Natural killer cell (primary cell): ENCODE results near the gene APOBEC2. TPM values are rescaled to one million over a fixed set of nuclear protein-coding genes. Genes with fewer than 3 reads are reported as not detected.

Experiments used
- ATAC-seq, 3 donors: fragments of 150-1000 bp in 2 of 3; fragments of 200-7000 bp in 1 of 3; cut with Tn5 transposase; 1 replicate in 1 of 3; 2 replicates in 2 of 3; pipeline ENCODE4 v1.10.0; 2021; ENCODE audit warnings: mild to moderate bottlenecking in 2 of 3, moderate library complexity in 2 of 3
- DNase-seq, 2 donors: peaks; one replicate each; pipeline versions ENCODE4 v3.0.0 to v3.0.0-alpha.2; 2013 to 2021; ENCODE audit warnings: mixed read lengths in 1 of 2
- H3K27ac ChIP-seq: one replicate; pipeline ENCODE4 v1.5.1; 2013; ENCODE audit warnings: mild to moderate bottlenecking, low read length
- H3K27me3 ChIP-seq: one replicate; pipeline ENCODE4 v1.6.1; 2013; ENCODE audit warnings: low read length; ENCODE audit not compliant: control insufficient read depth, insufficient read depth
- H3K36me3 ChIP-seq: one replicate; pipeline ENCODE4 v1.6.1; 2013; ENCODE audit warnings: low read length; ENCODE audit not compliant: control insufficient read depth, insufficient read depth
- H3K4me1 ChIP-seq: one replicate; pipeline ENCODE4 v1.6.1; 2013; ENCODE audit warnings: low read length; ENCODE audit not compliant: control insufficient read depth, insufficient read depth
- H3K4me3 ChIP-seq: one replicate; pipeline ENCODE4 v1.5.1; 2013; ENCODE audit warnings: low read length
- H3K9me3 ChIP-seq: one replicate; pipeline ENCODE4 v1.6.1; 2013; ENCODE audit warnings: low read length; ENCODE audit not compliant: control insufficient read depth, insufficient read depth
- H3K27ac Mint-ChIP-seq, 2 donors: one replicate each; pipeline ENCODE4 v1.8.0; 2022; ENCODE audit warnings: mild to moderate bottlenecking in 2 of 2, mixed read lengths in 2 of 2, moderate library complexity in 1 of 2
- H3K27me3 Mint-ChIP-seq, 2 donors: one replicate each; pipeline ENCODE4 v1.8.0; 2022; ENCODE audit warnings: low read depth in 2 of 2, mixed read lengths in 2 of 2
- H3K36me3 Mint-ChIP-seq: one replicate; pipeline ENCODE4 v1.8.0; 2022; ENCODE audit warnings: mixed read lengths
- H3K4me1 Mint-ChIP-seq, 2 donors: one replicate each; pipeline ENCODE4 v1.8.0; 2022; ENCODE audit warnings: mixed read lengths in 2 of 2
- H3K4me3 Mint-ChIP-seq: one replicate; pipeline ENCODE4 v1.8.0; 2022; ENCODE audit warnings: mild to moderate bottlenecking, moderate library complexity, mixed read lengths
- H3K9me3 Mint-ChIP-seq, 2 donors: one replicate each; pipeline ENCODE4 v1.8.0; 2022; ENCODE audit warnings: mixed read lengths in 2 of 2
- CTCF ChIP-seq: fragments of 200-600 bp; IDR thresholded peaks from one replicate; pipeline ENCODE4 v1.8.0; 2022; ENCODE audit warnings: antibody characterized with exemption
- WGBS: methylation state at CpG from one replicate; pipeline ENCODE4 v1.1.7; 2013; ENCODE audit warnings: missing lambda C conversion rate; ENCODE audit not compliant: insufficient coverage; 5-methylcytosine and 5-hydroxymethylcytosine counted together
- intact Hi-C: fragments of 100-400 bp; cut with micrococcal nuclease; formaldehyde crosslinking; loops from one replicate; pipeline ENCODE4 v1.14.2; 2022
- total RNA-seq, 4 donors: library from RNA; stranded (reverse); fragments of 120-200 nt in 1 of 4; gene quantifications; one replicate each; pipeline versions ENCODE4 v1.2.3 to v1.2.4, GENCODE V29; 2013 to 2022

The APOBEC2 gene
- total RNA-seq, 3 donors from 2014 or later (not counting 1 experiment from before 2014, with no cell fraction given) = not detected

DNA sequence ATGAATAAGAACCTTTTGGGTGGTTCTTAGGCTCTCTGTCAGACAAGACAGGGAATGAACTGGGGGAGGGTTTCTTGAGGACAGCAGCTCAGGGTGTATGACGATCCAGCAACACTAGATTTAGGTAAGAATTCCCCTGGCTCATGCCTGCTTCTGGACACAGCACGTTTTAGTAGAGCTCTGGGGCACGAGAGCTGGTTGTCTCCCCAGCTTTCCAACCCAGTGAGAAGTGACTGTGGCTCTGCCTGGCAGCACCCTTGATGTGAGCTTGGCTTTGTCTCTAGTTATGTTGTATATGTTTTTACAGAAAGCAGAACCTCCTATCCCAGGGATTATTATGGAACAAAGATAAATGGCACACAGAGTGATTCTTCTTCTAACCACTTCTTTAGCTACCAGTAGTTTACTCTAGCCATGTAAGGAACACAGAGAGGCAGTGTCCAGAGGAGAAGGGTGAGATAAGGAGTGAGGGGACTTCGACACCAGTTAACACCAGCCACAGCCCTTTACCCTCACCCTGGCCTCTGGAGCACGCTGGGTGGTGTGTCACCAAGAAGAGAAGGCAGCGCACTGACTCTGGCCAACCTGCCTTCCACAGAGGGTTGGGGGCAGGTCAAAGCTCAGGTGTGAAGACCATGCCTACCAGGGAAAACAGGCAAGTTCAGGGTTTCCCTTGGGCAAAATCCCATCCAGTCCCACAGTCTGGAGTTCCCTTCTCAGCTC is 3.9 kb downstream of the APOBEC2 start:
- intact Hi-C loops = no loop called here
- Histone ChIP-seq H3K4me1 (peaks cover 14% of the 10 kb centered on the region), H3K4me3 (no peak overlapping the region), H3K27ac (no peak overlapping the region), H3K36me3 (peaks cover 8% of the 10 kb centered on the region), H3K9me3 (no peaks in the 10 kb centered on the region), H3K27me3 (no peaks in the 10 kb centered on the region)
- DNase-seq = no peak
- no peak for ATAC-seq
- no peak for TF ChIP-seq CTCF
- no peaks in the 10 kb centered on the region for H3K27me3 Mint-ChIP-seq
- H3K4me3 Mint-ChIP-seq = no peak overlapping the region
- 92% methylated on average over 5 of the region's 6 CpGs for WGBS
- H3K36me3 Mint-ChIP-seq = no peaks in the 10 kb centered on the region
- no peaks in the 10 kb centered on the region for H3K9me3 Mint-ChIP-seq
- H3K27ac Mint-ChIP-seq = peak overlapping the region in 1 of 2 donors; percentile 88
- peaks cover 26 to 30% of the 10 kb centered on the region in 2 donors for H3K4me1 Mint-ChIP-seq

DNA sequence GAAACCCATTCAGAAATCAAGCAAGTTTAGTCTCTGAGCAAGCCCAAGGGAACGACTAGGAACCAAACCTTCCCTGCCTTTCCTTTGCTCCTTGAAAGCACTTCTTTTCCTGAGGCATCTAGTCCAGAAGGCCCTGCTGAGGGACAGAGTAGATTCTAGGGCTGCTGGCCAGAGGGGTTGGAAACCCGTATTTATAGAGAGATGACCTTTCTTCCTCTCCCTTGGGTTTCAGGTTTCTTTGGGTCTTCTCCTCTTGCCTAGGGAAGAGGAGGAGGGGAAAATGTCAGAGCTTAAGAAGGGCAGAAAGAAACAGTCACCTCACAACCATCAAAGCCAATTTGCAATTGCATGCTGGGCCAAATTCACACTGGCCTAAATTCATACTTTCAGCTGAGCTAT is 5.8 kb downstream of the APOBEC2 start:
- DNase-seq (no peak), ATAC-seq (no peak)
- H3K27ac ChIP-seq = no peak overlapping the region
- H3K27ac Mint-ChIP-seq = peak overlapping the region; percentile 68 to 88
- no peaks in the 10 kb centered on the region for H3K9me3 Mint-ChIP-seq
- WGBS = 95% methylated on average over 2 of the region's 2 CpGs
- no peaks in the 10 kb centered on the region for H3K36me3 Mint-ChIP-seq
- no peaks in the 10 kb centered on the region for H3K9me3 ChIP-seq
- peaks cover 19% of the 10 kb centered on the region for H3K36me3 ChIP-seq
- H3K27me3 ChIP-seq = no peaks in the 10 kb centered on the region
- peaks cover 8% of the 10 kb centered on the region for H3K4me1 ChIP-seq
- H3K4me3 Mint-ChIP-seq = no peak overlapping the region
- H3K4me3 ChIP-seq = no peak overlapping the region
- H3K27me3 Mint-ChIP-seq = no peaks in the 10 kb centered on the region
- intact Hi-C loops = no loop called here
- peaks cover 12 to 22% of the 10 kb centered on the region in 2 donors for H3K4me1 Mint-ChIP-seq
- no peak for TF ChIP-seq CTCF

GRCh38 chr6:41059556-41059955 is 6.6 kb downstream of the APOBEC2 start:
- H3K9me3 ChIP-seq = no peaks in the 10 kb centered on the region
- no peak for ATAC-seq
- 100% methylated on average over 1 of the region's 1 CpG for WGBS
- no peak overlapping the region for H3K27ac ChIP-seq
- no peaks in the 10 kb centered on the region for H3K27me3 ChIP-seq
- H3K27me3 Mint-ChIP-seq = no peaks in the 10 kb centered on the region
- H3K36me3 Mint-ChIP-seq = no peaks in the 10 kb centered on the region
- H3K4me3 Mint-ChIP-seq = no peak overlapping the region
- intact Hi-C loops = no loop called here
- H3K9me3 Mint-ChIP-seq = no peaks in the 10 kb centered on the region
- no peak overlapping the region for H3K27ac Mint-ChIP-seq
- DNase-seq = no peak
- peaks cover 8% of the 10 kb centered on the region for H3K4me1 ChIP-seq
- H3K4me1 Mint-ChIP-seq = peaks cover 12 to 22% of the 10 kb centered on the region in 2 donors
- H3K4me3 ChIP-seq = no peak overlapping the region
- peaks cover 26% of the 10 kb centered on the region for H3K36me3 ChIP-seq
- TF ChIP-seq CTCF = no peak
